Spleen (tissue), 7 donors: ENCODE results near the gene BSN.

ENCODE experiments used
- CTCF ChIP-seq, 11 experiments: fragments of 200-600 bp in 7 of 11; fragments of 450-650 bp in 4 of 11; sonication (generic) in 4 of 11; IDR thresholded peaks in 8 of 11; conservative IDR thresholded peaks in 3 of 11; 1 replicate in 7 of 11; 2 replicates in 4 of 11; pipeline versions ENCODE4 v1.4.0 to v1.8.0; 2016 to 2021; ENCODE audit warnings: antibody characterized with exemption in 11 of 11, inconsistent platforms in 4 of 11, mild to moderate bottlenecking in 1 of 11
- POLR2A ChIP-seq, 3 donors: fragments of 450-650 bp; IDR thresholded peaks; one replicate each; pipeline ENCODE4 v1.5.1; 2017; ENCODE audit warnings: antibody characterized with exemption in 3 of 3, mild to moderate bottlenecking in 1 of 3
- POLR2AphosphoS5 ChIP-seq, 3 donors: sonication (generic); formaldehyde crosslinking; IDR thresholded peaks; one replicate each; pipeline ENCODE4 v1.5.1; 2017; ENCODE audit warnings: antibody characterized with exemption in 3 of 3
- donor health status: DM: no; HTN: no; CAD: no; lungs with moderate emphysema.
- donor health status: DM: no; HTN: no; CAD: no.
- donor health status: DM: no; HTN: no; CAD: no.

- TF ChIP-seq POLR2A (IDR thresholded peaks at IDR 0.05) (no peak), POLR2AphosphoS5 (IDR thresholded peaks at IDR 0.05) (no peak), CTCF (IDR thresholded peaks at IDR 0.05 in 8 of 11, conservative IDR thresholded peaks at IDR 0.05 in 3 of 11) (no peak)
Measured at GRCh38 chr3:49649576-49649975, 95.3 kb downstream of the BSN start.
